Astrocyte (in vitro differentiated cells and primary cell): ENCODE measurements around the gene SLCO2A1. TPM values are rescaled to one million over a fixed set of nuclear protein-coding genes. Genes with fewer than 3 reads are reported as not detected.

Experiments
- DNase-seq: peaks from one replicate; pipeline ENCODE4 v3.0.0-alpha.2; 2010; ENCODE audit warnings: low read depth
- FAIRE-seq: peaks from 2 replicates; lab custom pipeline; 2011; peaks lifted over from hg19 to GRCh38; lab: Jason Lieb, UNC
- H2AFZ ChIP-seq: 2 replicates; pipeline ENCODE4 v1.6.0; 2012; ENCODE audit warnings: low read depth, low read length, inconsistent platforms
- H3K27ac ChIP-seq: 2 replicates; pipeline ENCODE4 v1.5.1; 2011; ENCODE audit warnings: low read depth, low read length, inconsistent platforms
- H3K27me3 ChIP-seq: 2 replicates; pipeline ENCODE4 v1.6.0; 2011; ENCODE audit warnings: low read length, inconsistent platforms; ENCODE audit not compliant: insufficient read depth
- H3K36me3 ChIP-seq: 2 replicates; pipeline ENCODE4 v1.5.1; 2011; ENCODE audit warnings: low read length, inconsistent platforms; ENCODE audit not compliant: insufficient read depth
- H3K4me1 ChIP-seq: 2 replicates; pipeline ENCODE4 v1.5.1; 2011; ENCODE audit warnings: low read length, inconsistent platforms; ENCODE audit not compliant: insufficient read depth
- H3K4me2 ChIP-seq: 2 replicates; pipeline ENCODE4 v1.6.0; 2012; ENCODE audit warnings: low read length, inconsistent platforms
- H3K4me3 ChIP-seq: 2 replicates; pipeline ENCODE4 v1.5.1; 2011; ENCODE audit warnings: low read depth, mild to moderate bottlenecking, low read length, inconsistent platforms; ENCODE audit not compliant: insufficient read depth
- H3K79me2 ChIP-seq: 2 replicates; pipeline ENCODE4 v1.6.0; 2012; ENCODE audit warnings: mild to moderate bottlenecking, low read length, inconsistent platforms; ENCODE audit not compliant: insufficient read depth
- H3K9ac ChIP-seq: 2 replicates; pipeline ENCODE4 v1.6.0; 2012; ENCODE audit warnings: mild to moderate bottlenecking, low read length, inconsistent platforms
- H3K9me3 ChIP-seq: 2 replicates; pipeline ENCODE4 v1.5.1; 2012; ENCODE audit warnings: low read depth, mild to moderate bottlenecking, low read length, inconsistent platforms; ENCODE audit not compliant: insufficient read depth
- H4K20me1 ChIP-seq: 2 replicates; pipeline ENCODE4 v1.6.0; 2012; ENCODE audit warnings: low read length, inconsistent platforms; ENCODE audit not compliant: insufficient read depth
- H3K27ac Mint-ChIP-seq: one replicate; pipeline ENCODE4 v1.8.0; 2021; ENCODE audit warnings: mild to moderate bottlenecking, mixed read lengths; ENCODE audit not compliant: unreplicated experiment
- H3K27me3 Mint-ChIP-seq: one replicate; pipeline ENCODE4 v1.8.0; 2021; ENCODE audit warnings: low read depth, mixed read lengths; ENCODE audit not compliant: unreplicated experiment
- H3K36me3 Mint-ChIP-seq: one replicate; pipeline ENCODE4 v1.8.0; 2021; ENCODE audit warnings: low read depth, mixed read lengths; ENCODE audit not compliant: unreplicated experiment
- H3K4me1 Mint-ChIP-seq: one replicate; pipeline ENCODE4 v1.8.0; 2021; ENCODE audit warnings: low read depth, mixed read lengths; ENCODE audit not compliant: unreplicated experiment
- H3K4me3 Mint-ChIP-seq: one replicate; pipeline ENCODE4 v1.8.0; 2021; ENCODE audit warnings: mild to moderate bottlenecking, moderate library complexity, mixed read lengths; ENCODE audit not compliant: unreplicated experiment
- H3K9me3 Mint-ChIP-seq: one replicate; pipeline ENCODE4 v1.8.0; 2021; ENCODE audit warnings: mild to moderate bottlenecking, mixed read lengths; ENCODE audit not compliant: unreplicated experiment
- CTCF ChIP-seq: IDR thresholded peaks from 2 replicates; pipeline ENCODE4 v1.5.1; 2011; ENCODE audit warnings: low read depth, mild to moderate bottlenecking, inconsistent platforms, low read length, moderate library complexity; ENCODE audit not compliant: insufficient read depth
- EZH2 ChIP-seq: IDR thresholded peaks from 2 replicates; pipeline ENCODE4 v1.6.1; 2012; ENCODE audit warnings: mild to moderate bottlenecking, low read length, inconsistent platforms; ENCODE audit not compliant: insufficient read depth
- total RNA-seq: library from RNA; stranded (reverse); gene quantifications from 2 replicates; pipeline ENCODE4 v1.2.1, GENCODE V29; 2021

Gene SLCO2A1
- total RNA-seq, 1 donor from 2014 or later = 2.1 TPM

- H3K36me3 ChIP-seq = no peaks in the 10 kb centered on the region
- H3K36me3 Mint-ChIP-seq = no peaks in the 10 kb centered on the region
- H3K9me3 Mint-ChIP-seq = peaks cover 22% of the 10 kb centered on the region
- FAIRE-seq (no peak), DNase-seq (no peak)
- H2AFZ ChIP-seq = no peak overlapping the region
- H3K4me1 ChIP-seq = no peaks in the 10 kb centered on the region
- H3K27ac Mint-ChIP-seq = no peak overlapping the region
- H3K79me2 ChIP-seq = no peaks in the 10 kb centered on the region
- no peak overlapping the region for H3K9ac ChIP-seq
- no peak for TF ChIP-seq CTCF
- TF ChIP-seq EZH2 = no peak
- H3K4me3 Mint-ChIP-seq = no peak overlapping the region
- H3K27me3 Mint-ChIP-seq = peaks cover 16% of the 10 kb centered on the region
- no peak overlapping the region for H3K4me2 ChIP-seq
- H3K9me3 ChIP-seq = peaks cover 12% of the 10 kb centered on the region
- H3K4me3 ChIP-seq = no peak overlapping the region
- no peaks in the 10 kb centered on the region for H4K20me1 ChIP-seq
- no peak overlapping the region for H3K27ac ChIP-seq
- no peaks in the 10 kb centered on the region for H3K4me1 Mint-ChIP-seq
- peaks cover 2% of the 10 kb centered on the region for H3K27me3 ChIP-seq
These were observed 48.6 kb upstream of the SLCO2A1 start for GRCh38 chr3:134078169-134078831.

- Histone ChIP-seq H3K4me1 (no peaks in the 10 kb centered on the region), H3K27ac (no peak overlapping the region), H3K9me3 (peaks cover 12% of the 10 kb centered on the region), H3K4me2 (no peak overlapping the region), H3K27me3 (peaks cover 2% of the 10 kb centered on the region), H3K79me2 (no peaks in the 10 kb centered on the region), H3K9ac (no peak overlapping the region), H3K4me3 (no peak overlapping the region), H4K20me1 (no peaks in the 10 kb centered on the region), H2AFZ (no peak overlapping the region), H3K36me3 (no peaks in the 10 kb centered on the region)
- no peak for DNase-seq
- FAIRE-seq = no peak
- Mint-ChIP-seq H3K27me3 (peaks cover 16% of the 10 kb centered on the region), H3K4me3 (no peak overlapping the region), H3K27ac (no peak overlapping the region), H3K36me3 (no peaks in the 10 kb centered on the region), H3K4me1 (no peaks in the 10 kb centered on the region), H3K9me3 (peaks cover 23% of the 10 kb centered on the region)
- no peak for TF ChIP-seq EZH2
- no peak for TF ChIP-seq CTCF
These were observed 48.0 kb upstream of the SLCO2A1 start for GRCh38 chr3:134077649-134078161.

- Histone ChIP-seq H3K4me1 (no peaks in the 10 kb centered on the region), H3K36me3 (no peaks in the 10 kb centered on the region), H3K4me2 (no peak overlapping the region), H3K27ac (no peak overlapping the region), H3K27me3 (peaks cover 2% of the 10 kb centered on the region), H2AFZ (no peak overlapping the region), H3K79me2 (no peaks in the 10 kb centered on the region), H3K9ac (no peak overlapping the region), H3K4me3 (no peak overlapping the region), H3K9me3 (peaks cover 12% of the 10 kb centered on the region), H4K20me1 (no peaks in the 10 kb centered on the region)
- DNase-seq (no peak), FAIRE-seq (no peak)
- Mint-ChIP-seq H3K36me3 (no peaks in the 10 kb centered on the region), H3K4me3 (no peak overlapping the region), H3K27ac (no peak overlapping the region), H3K4me1 (no peaks in the 10 kb centered on the region), H3K27me3 (peaks cover 16% of the 10 kb centered on the region), H3K9me3 (peaks cover 23% of the 10 kb centered on the region)
- no peak for TF ChIP-seq CTCF
These were observed 47.1 kb upstream of the SLCO2A1 start for GRCh38 chr3:134076851-134077250.
